Measurements from ENCODE around the gene TAC1.
"Not testable (repeated sequence)": the region's sequence is repeated elsewhere in the genome, so short reads cannot be mapped to it uniquely, and the experiment has no call there.

Gene TAC1

GRCh38 chr7:97731736-97732564, at the start of gene TAC1:
Gene TAC1 (plus strand): TSS chr7:97732086. CDS start chr7:97732613, 527 bp downstream.
- DNase-seq: no peak

- no peak for DNase-seq
Measured at GRCh38 chr7:97685952-97686351, 45.9 kb upstream of the TAC1 start.

GRCh38 chr7:97693586-97693985, 38.3 kb upstream of the TAC1 start:
- DNase-seq: no peak

GRCh38 chr7:97694355-97694754, 37.5 kb upstream of the TAC1 start:
- no peak for DNase-seq

GRCh38 chr7:97697396-97697795, 34.5 kb upstream of the TAC1 start:
- DNase-seq: no peak

- no peak for DNase-seq
Measured at GRCh38 chr7:97722386-97722785, 9.5 kb upstream of the TAC1 start.

GRCh38 chr7:97732565-97733275, 834 bp downstream of the TAC1 start:
- DNase-seq: no peak

- no peak for DNase-seq
Measured at GRCh38 chr7:97733276-97734161, 1.6 kb downstream of the TAC1 start.

GRCh38 chr7:97734255-97734654, 2.4 kb downstream of the TAC1 start:
- DNase-seq: no peak

GRCh38 chr7:97735075-97735474, 3.2 kb downstream of the TAC1 start:
- DNase-seq: no peak

GRCh38 chr7:97748482-97748881, 16.6 kb downstream of the TAC1 start:
- DNase-seq: no peak

- no peak for DNase-seq
Measured at GRCh38 chr7:97751566-97751965, 19.7 kb downstream of the TAC1 start.

GRCh38 chr7:97752215-97752614, 20.3 kb downstream of the TAC1 start:
- DNase-seq: no peak

GRCh38 chr7:97757824-97758223, 25.9 kb downstream of the TAC1 start:
- DNase-seq: no peak

GRCh38 chr7:97770850-97771249, 39.0 kb downstream of the TAC1 start:
- no peak for DNase-seq

GRCh38 chr7:97771576-97771975, 39.7 kb downstream of the TAC1 start:
- no peak for DNase-seq

- no peak for DNase-seq
Measured at GRCh38 chr7:97772045-97772901, 40.4 kb downstream of the TAC1 start.

- not testable (repeated sequence) for DNase-seq
Measured at GRCh38 chr7:97786398-97786797, 54.5 kb downstream of the TAC1 start.
